ENCODE results near the gene RNF214.
A peak's percentile ranks its signal among the peaks of the same experiment; 100 is the strongest.

RNF214 gene

DNA sequence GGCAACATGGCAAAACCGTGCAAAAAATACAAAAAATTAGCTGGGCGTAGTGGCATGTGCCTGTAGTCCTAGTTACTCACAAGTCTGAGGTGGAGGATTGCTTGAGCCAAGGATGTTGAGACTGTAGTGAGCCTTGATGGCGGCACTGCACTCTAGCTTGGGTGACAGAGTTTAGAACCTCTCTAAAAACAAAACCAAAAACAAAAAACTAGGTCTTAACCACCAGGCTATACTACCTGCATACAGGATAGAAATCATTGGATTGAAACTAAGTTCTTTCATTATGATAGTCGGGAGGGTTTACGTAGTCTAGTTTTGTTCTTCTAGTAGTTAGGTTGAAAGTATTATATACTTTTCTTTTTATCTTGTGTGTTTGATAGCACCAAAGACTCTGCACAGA lies 5.8 kb downstream of the RNF214 start:
- no peak overlapping the region for H2AFZ ChIP-seq (ENCODE audit: insufficient read depth, low read length, poor library complexity)
- WGBS (ENCODE audit: extremely low coverage, insufficient coverage, insufficient read length), result no CpG with 5 or more reads among the region's 5 CpGs
- no peaks in the 10 kb centered on the region for H3K27me3 ChIP-seq (ENCODE audit: insufficient read depth, low read length)
- no peak overlapping the region for H3K4me2 ChIP-seq (ENCODE audit: low read length)
- no peaks in the 10 kb centered on the region for H3K79me1 ChIP-seq (ENCODE audit: low read length)
- DNase-seq, result no peak
- H3K4me3 ChIP-seq (ENCODE audit: low read depth, low read length), result no peak overlapping the region
- no peak overlapping the region for H3K14ac ChIP-seq (ENCODE audit: low read length)
- H4K91ac ChIP-seq (ENCODE audit: low read depth, low read length), result no peak overlapping the region
- no peak overlapping the region for H3K9ac ChIP-seq (ENCODE audit: low read length)
- peaks cover 18 to 23% of the 10 kb centered on the region in 2 experiments for H3K36me3 ChIP-seq (ENCODE audit: control insufficient read depth in 1 of 2, insufficient read depth in 2 of 2, low read length in 2 of 2)
- H2BK5ac ChIP-seq (ENCODE audit: low read depth, low read length, poor library complexity), result no peak overlapping the region
- H3K4me1 ChIP-seq (ENCODE audit: control insufficient read depth in 1 of 2, insufficient read depth in 2 of 2, low read length in 2 of 2), result peaks cover 2 to 3% of the 10 kb centered on the region in 2 experiments
- peaks cover under 1% of the 10 kb centered on the region for H3K79me2 ChIP-seq (ENCODE audit: control insufficient read depth, insufficient read depth, low read length, poor library complexity)
- no peak overlapping the region for H4K8ac ChIP-seq (ENCODE audit: low read depth, low read length)
- no peak overlapping the region for H2BK12ac ChIP-seq (ENCODE audit: low read length)
- H3K4ac ChIP-seq (ENCODE audit: low read depth, low read length), result no peak overlapping the region
- H3K9me3 ChIP-seq (ENCODE audit: insufficient read depth, low read depth, low read length), result no peaks in the 10 kb centered on the region
- no peak overlapping the region for H3K18ac ChIP-seq (ENCODE audit: low read length)
- no peak overlapping the region for H4K12ac ChIP-seq (ENCODE audit: low read depth, low read length)
- no peak overlapping the region for H2AK5ac ChIP-seq (ENCODE audit: low read length)
- no peak overlapping the region for H2BK120ac ChIP-seq (ENCODE audit: insufficient read depth, low read length, poor library complexity)
- no peak overlapping the region for H3K27ac ChIP-seq (ENCODE audit: low read depth, low read length)
- H3K23ac ChIP-seq (ENCODE audit: low read length), result no peak overlapping the region

- Histone ChIP-seq H3K23ac (ENCODE audit: low read length) (no peak overlapping the region), H3K14ac (ENCODE audit: low read length) (no peak overlapping the region), H3K27ac (ENCODE audit: low read depth, low read length) (no peak overlapping the region), H3K9ac (ENCODE audit: low read length) (no peak overlapping the region), H3K9me3 (ENCODE audit: insufficient read depth, low read depth, low read length) (no peaks in the 10 kb centered on the region), H4K12ac (ENCODE audit: low read depth, low read length) (no peak overlapping the region), H3K18ac (ENCODE audit: low read length) (no peak overlapping the region), H3K27me3 (ENCODE audit: insufficient read depth, low read length) (no peaks in the 10 kb centered on the region), H2AK5ac (ENCODE audit: low read length) (no peak overlapping the region), H3K36me3 (ENCODE audit: control insufficient read depth in 1 of 2, insufficient read depth in 2 of 2, low read length in 2 of 2) (peaks cover 18 to 30% of the 10 kb centered on the region in 2 experiments), H4K91ac (ENCODE audit: low read depth, low read length) (no peak overlapping the region), H3K79me2 (ENCODE audit: control insufficient read depth, insufficient read depth, low read length, poor library complexity) (no peaks in the 10 kb centered on the region), H2BK12ac (ENCODE audit: low read length) (no peak overlapping the region), H3K4me3 (ENCODE audit: low read depth, low read length) (no peak overlapping the region), H3K4ac (ENCODE audit: low read depth, low read length) (no peak overlapping the region), H3K4me1 (ENCODE audit: control insufficient read depth in 1 of 2, insufficient read depth in 2 of 2, low read length in 2 of 2) (no peaks in the 10 kb centered on the region), H2BK5ac (ENCODE audit: low read depth, low read length, poor library complexity) (no peak overlapping the region), H3K79me1 (ENCODE audit: low read length) (no peaks in the 10 kb centered on the region), H2AFZ (ENCODE audit: insufficient read depth, low read length, poor library complexity) (no peak overlapping the region), H2BK120ac (ENCODE audit: insufficient read depth, low read length, poor library complexity) (no peak overlapping the region), H3K4me2 (ENCODE audit: low read length) (no peak overlapping the region), H4K8ac (ENCODE audit: low read depth, low read length) (no peak overlapping the region)
- no CpG with 5 or more reads among the region's 6 CpGs for WGBS (ENCODE audit: extremely low coverage, insufficient coverage, insufficient read length)
- DNase-seq, result peak; percentile 18 to 39
Observed at GRCh38 chr11:117239295-117239694, 6.8 kb downstream of the RNF214 start.

DNA sequence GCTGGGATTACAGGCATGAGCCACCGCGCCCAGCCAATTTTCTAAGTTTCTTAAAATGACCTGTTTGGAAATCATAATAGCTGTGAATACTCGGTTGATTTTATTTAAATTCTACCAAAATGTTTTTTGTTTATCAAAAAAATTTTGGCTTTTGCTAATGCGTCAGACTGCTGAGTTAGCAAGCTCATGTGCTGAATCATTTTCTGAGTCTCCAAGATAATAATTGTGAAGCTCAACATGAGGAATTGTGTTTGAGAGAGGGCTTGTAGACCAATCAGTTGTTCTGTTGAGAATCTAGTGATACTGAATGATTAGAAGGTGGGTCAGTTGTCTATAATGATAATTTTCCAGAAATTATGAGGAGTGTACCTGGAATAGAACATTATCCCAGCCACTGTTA lies 15.9 kb downstream of the RNF214 start:
- Histone ChIP-seq H3K23ac (ENCODE audit: low read length) (no peak overlapping the region), H3K4me1 (ENCODE audit: control insufficient read depth in 1 of 2, insufficient read depth in 2 of 2, low read length in 2 of 2) (no peaks in the 10 kb centered on the region), H3K4ac (ENCODE audit: low read depth, low read length) (no peak overlapping the region), H3K9me3 (ENCODE audit: insufficient read depth, low read depth, low read length) (no peaks in the 10 kb centered on the region), H3K27ac (ENCODE audit: low read depth, low read length) (no peak overlapping the region), H3K4me2 (ENCODE audit: low read length) (no peak overlapping the region), H2BK120ac (ENCODE audit: insufficient read depth, low read length, poor library complexity) (no peak overlapping the region), H2BK5ac (ENCODE audit: low read depth, low read length, poor library complexity) (no peak overlapping the region), H2AFZ (ENCODE audit: insufficient read depth, low read length, poor library complexity) (no peak overlapping the region), H3K18ac (ENCODE audit: low read length) (no peak overlapping the region), H2BK12ac (ENCODE audit: low read length) (no peak overlapping the region), H3K36me3 (ENCODE audit: control insufficient read depth in 1 of 2, insufficient read depth in 2 of 2, low read length in 2 of 2) (peaks cover 23 to 30% of the 10 kb centered on the region in 2 experiments), H3K4me3 (ENCODE audit: low read depth, low read length) (no peak overlapping the region), H3K14ac (ENCODE audit: low read length) (no peak overlapping the region), H4K91ac (ENCODE audit: low read depth, low read length) (no peak overlapping the region), H4K8ac (ENCODE audit: low read depth, low read length) (no peak overlapping the region), H3K79me2 (ENCODE audit: control insufficient read depth, insufficient read depth, low read length, poor library complexity) (no peaks in the 10 kb centered on the region), H3K9ac (ENCODE audit: low read length) (no peak overlapping the region), H3K27me3 (ENCODE audit: insufficient read depth, low read length) (no peaks in the 10 kb centered on the region), H4K12ac (ENCODE audit: low read depth, low read length) (no peak overlapping the region), H3K79me1 (ENCODE audit: low read length) (no peaks in the 10 kb centered on the region), H2AK5ac (ENCODE audit: low read length) (no peak overlapping the region)
- no CpG with 5 or more reads among the region's 4 CpGs for whole genome bisulfite sequencing (ENCODE audit: extremely low coverage, insufficient coverage, insufficient read length)
- DNase-seq, result no peak

GRCh38 chr11:117249571-117249970 lies 17.1 kb downstream of the RNF214 start:
- H2BK5ac ChIP-seq (ENCODE audit: low read depth, low read length, poor library complexity), result no peak overlapping the region
- no peak overlapping the region for H3K4me3 ChIP-seq (ENCODE audit: low read depth, low read length)
- no peak overlapping the region for H3K4me2 ChIP-seq (ENCODE audit: low read length)
- no peaks in the 10 kb centered on the region for H3K79me2 ChIP-seq (ENCODE audit: control insufficient read depth, insufficient read depth, low read length, poor library complexity)
- no peak overlapping the region for H2AFZ ChIP-seq (ENCODE audit: insufficient read depth, low read length, poor library complexity)
- no peak overlapping the region for H3K23ac ChIP-seq (ENCODE audit: low read length)
- no peaks in the 10 kb centered on the region for H3K27me3 ChIP-seq (ENCODE audit: insufficient read depth, low read length)
- no peak overlapping the region for H2AK5ac ChIP-seq (ENCODE audit: low read length)
- no peak overlapping the region for H2BK12ac ChIP-seq (ENCODE audit: low read length)
- H3K4me1 ChIP-seq (ENCODE audit: control insufficient read depth in 1 of 2, insufficient read depth in 2 of 2, low read length in 2 of 2), result no peaks in the 10 kb centered on the region
- H3K4ac ChIP-seq (ENCODE audit: low read depth, low read length), result no peak overlapping the region
- no peak overlapping the region for H4K8ac ChIP-seq (ENCODE audit: low read depth, low read length)
- H3K9ac ChIP-seq (ENCODE audit: low read length), result no peak overlapping the region
- no peak overlapping the region for H3K27ac ChIP-seq (ENCODE audit: low read depth, low read length)
- H3K14ac ChIP-seq (ENCODE audit: low read length), result no peak overlapping the region
- no peaks in the 10 kb centered on the region for H3K9me3 ChIP-seq (ENCODE audit: insufficient read depth, low read depth, low read length)
- no peak for DNase-seq
- peaks cover 24 to 25% of the 10 kb centered on the region in 2 experiments for H3K36me3 ChIP-seq (ENCODE audit: control insufficient read depth in 1 of 2, insufficient read depth in 2 of 2, low read length in 2 of 2)
- WGBS (ENCODE audit: extremely low coverage, insufficient coverage, insufficient read length), result no CpG with 5 or more reads among the region's 4 CpGs
- no peak overlapping the region for H2BK120ac ChIP-seq (ENCODE audit: insufficient read depth, low read length, poor library complexity)
- H4K12ac ChIP-seq (ENCODE audit: low read depth, low read length), result no peak overlapping the region
- no peak overlapping the region for H4K91ac ChIP-seq (ENCODE audit: low read depth, low read length)
- H3K79me1 ChIP-seq (ENCODE audit: low read length), result no peaks in the 10 kb centered on the region
- no peak overlapping the region for H3K18ac ChIP-seq (ENCODE audit: low read length)
